SH-SY5Y (cell line): Measurements from ENCODE around the gene ADARB2.

Source experiments
- GATA2 ChIP-seq: IDR thresholded peaks from 2 replicates; pipeline ENCODE4 v1.6.1; 2011; ENCODE audit warnings: mild to moderate bottlenecking, low read depth, low read length
- GATA3 ChIP-seq: IDR thresholded peaks from 2 replicates; pipeline ENCODE4 v1.6.1; 2011; ENCODE audit warnings: low read depth, mild to moderate bottlenecking, low read length, moderate library complexity

- TF ChIP-seq GATA3 = no peak
- no peak for TF ChIP-seq GATA2
Measured at GRCh38 chr10:1625079-1625478, 112.2 kb downstream of the ADARB2 start.
